ENCODE data around the gene SYT1. TPM values are rescaled to one million over a fixed set of nuclear protein-coding genes. Genes with fewer than 3 reads are reported as not detected.

SYT1 gene
- total RNA-seq, 1 experiment from 2014 or later = 80.9 TPM

- ChIA-PET CTCF (no interaction called here), POLR2A (ENCODE audit: low non-redundant PET) (no interaction called here)
- TF ChIP-seq EZH2 (IDR thresholded peaks at IDR 0.05; ENCODE audit: borderline replicate concordance, low read depth, low read length, poor library complexity, severe bottlenecking) = no peak
- TF ChIP-seq, protein P1, sequence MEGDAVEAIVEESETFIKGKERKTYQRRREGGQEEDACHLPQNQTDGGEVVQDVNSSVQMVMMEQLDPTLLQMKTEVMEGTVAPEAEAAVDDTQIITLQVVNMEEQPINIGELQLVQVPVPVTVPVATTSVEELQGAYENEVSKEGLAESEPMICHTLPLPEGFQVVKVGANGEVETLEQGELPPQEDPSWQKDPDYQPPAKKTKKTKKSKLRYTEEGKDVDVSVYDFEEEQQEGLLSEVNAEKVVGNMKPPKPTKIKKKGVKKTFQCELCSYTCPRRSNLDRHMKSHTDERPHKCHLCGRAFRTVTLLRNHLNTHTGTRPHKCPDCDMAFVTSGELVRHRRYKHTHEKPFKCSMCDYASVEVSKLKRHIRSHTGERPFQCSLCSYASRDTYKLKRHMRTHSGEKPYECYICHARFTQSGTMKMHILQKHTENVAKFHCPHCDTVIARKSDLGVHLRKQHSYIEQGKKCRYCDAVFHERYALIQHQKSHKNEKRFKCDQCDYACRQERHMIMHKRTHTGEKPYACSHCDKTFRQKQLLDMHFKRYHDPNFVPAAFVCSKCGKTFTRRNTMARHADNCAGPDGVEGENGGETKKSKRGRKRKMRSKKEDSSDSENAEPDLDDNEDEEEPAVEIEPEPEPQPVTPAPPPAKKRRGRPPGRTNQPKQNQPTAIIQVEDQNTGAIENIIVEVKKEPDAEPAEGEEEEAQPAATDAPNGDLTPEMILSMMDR (conservative IDR thresholded peaks at IDR 0.05; ENCODE audit: low read depth, low read length) = no peak
Observed at GRCh38 chr12:79393842-79394241, 529.3 kb downstream of the SYT1 start.

DNA sequence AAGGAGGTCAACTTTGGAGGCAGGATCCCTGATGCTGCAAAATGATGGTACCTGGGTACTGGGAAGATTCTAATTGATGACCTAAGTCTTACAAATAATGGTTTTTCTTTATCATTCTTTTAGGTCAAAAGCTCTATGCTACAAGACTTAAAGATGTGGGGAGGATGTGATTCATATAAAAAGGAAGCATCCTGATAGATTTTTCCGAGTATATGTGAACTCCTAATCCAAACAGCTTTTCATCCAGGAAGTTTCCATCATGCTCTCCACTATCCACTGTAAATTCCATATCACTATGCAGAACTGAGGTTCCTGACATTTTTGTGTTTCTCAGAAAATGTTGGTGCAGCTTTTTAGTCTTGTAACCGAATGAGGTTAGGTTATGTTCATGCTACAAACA, 533.0 kb downstream of the SYT1 start:
- Histone ChIP-seq H3K27ac (ENCODE audit: low read depth, low read length, poor library complexity, severe bottlenecking) (no peak overlapping the region), H3K27me3 (replicated peaks; ENCODE audit: insufficient read depth, low read depth, low read length, poor library complexity) (no peaks in the 10 kb centered on the region), H3K4me1 (ENCODE audit: insufficient read depth, low read length, poor library complexity, severe bottlenecking) (peaks cover 26% of the 10 kb centered on the region), H3K9me3 (ENCODE audit: low read depth, low read length, poor library complexity, severe bottlenecking) (no peaks in the 10 kb centered on the region), H3K36me3 (ENCODE audit: insufficient read depth, low read length, poor library complexity, severe bottlenecking) (no peaks in the 10 kb centered on the region), H3K4me3 (ENCODE audit: low read depth, low read length, poor library complexity, severe bottlenecking) (no peak overlapping the region)
- intact Hi-C loops (cut with micrococcal nuclease; ENCODE audit: unreplicated experiment) = no loop called here
- ChIA-PET POLR2A (ENCODE audit: low non-redundant PET) (no interaction called here), CTCF (interaction anchor here (0.6 kb wide), 1 partner anchor 163 kb away, joined by 3 read pairs; no protein-coding TSS in a partner anchor)
- no peak for TF ChIP-seq EZH2 (IDR thresholded peaks at IDR 0.05; ENCODE audit: borderline replicate concordance, low read depth, low read length, poor library complexity, severe bottlenecking)
- TF ChIP-seq, protein P1 (conservative IDR thresholded peaks at IDR 0.05; ENCODE audit: low read depth, low read length) = no peak
- BruUV-seq (replicated peaks) = no TSS peak
- DNase-seq (ENCODE audit: low spot score) = no peak

More at GRCh38 chr12:79393842-79394241, 529.3 kb downstream of the SYT1 start:
- Histone ChIP-seq H3K36me3 (ENCODE audit: insufficient read depth, low read length, poor library complexity, severe bottlenecking) (no peaks in the 10 kb centered on the region), H3K4me1 (ENCODE audit: insufficient read depth, low read length, poor library complexity, severe bottlenecking) (peaks cover 5% of the 10 kb centered on the region), H3K27ac (ENCODE audit: low read depth, low read length, poor library complexity, severe bottlenecking) (no peak overlapping the region), H3K4me3 (ENCODE audit: low read depth, low read length, poor library complexity, severe bottlenecking) (no peak overlapping the region), H3K9me3 (ENCODE audit: low read depth, low read length, poor library complexity, severe bottlenecking) (no peaks in the 10 kb centered on the region), H3K27me3 (replicated peaks; ENCODE audit: insufficient read depth, low read depth, low read length, poor library complexity) (no peaks in the 10 kb centered on the region)
- DNase-seq (ENCODE audit: low spot score) = no peak
- intact Hi-C loops (cut with micrococcal nuclease; ENCODE audit: unreplicated experiment) = no loop called here
- BruUV-seq (replicated peaks) = no TSS peak

DNA sequence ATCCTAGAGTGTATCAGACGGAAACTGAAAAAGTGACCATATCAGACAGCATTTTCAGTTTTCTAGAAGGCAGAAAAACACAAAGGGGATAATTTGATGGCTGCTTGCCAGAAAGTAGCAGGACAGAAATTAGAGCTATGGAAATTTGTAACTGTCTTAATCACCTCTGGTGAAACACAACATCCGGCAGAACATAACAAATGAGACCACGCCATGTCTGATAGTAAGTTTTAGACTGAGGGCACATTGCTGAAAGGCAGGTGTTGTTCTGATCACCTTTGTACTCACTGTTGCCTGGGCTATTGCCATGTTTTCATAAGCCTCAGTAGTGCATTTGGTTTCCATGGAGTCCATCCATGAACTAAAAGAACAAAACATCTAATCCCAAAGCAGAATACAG, 535.9 kb downstream of the SYT1 start:
- H3K27me3 ChIP-seq (replicated peaks; ENCODE audit: insufficient read depth, low read depth, low read length, poor library complexity) = no peaks in the 10 kb centered on the region
- TF ChIP-seq EZH2 (IDR thresholded peaks at IDR 0.05; ENCODE audit: borderline replicate concordance, low read depth, low read length, poor library complexity, severe bottlenecking) = no peak
- TF ChIP-seq, protein P1 (conservative IDR thresholded peaks at IDR 0.05; ENCODE audit: low read depth, low read length) = no peak
- no peak overlapping the region for H3K27ac ChIP-seq (ENCODE audit: low read depth, low read length, poor library complexity, severe bottlenecking)
- H3K36me3 ChIP-seq (ENCODE audit: insufficient read depth, low read length, poor library complexity, severe bottlenecking) = no peaks in the 10 kb centered on the region
- intact Hi-C loops (cut with micrococcal nuclease; ENCODE audit: unreplicated experiment) = no loop called here
- H3K9me3 ChIP-seq (ENCODE audit: low read depth, low read length, poor library complexity, severe bottlenecking) = no peaks in the 10 kb centered on the region
- no peak for DNase-seq (ENCODE audit: low spot score)
- H3K4me1 ChIP-seq (ENCODE audit: insufficient read depth, low read length, poor library complexity, severe bottlenecking) = peaks cover 26% of the 10 kb centered on the region
- H3K4me3 ChIP-seq (ENCODE audit: low read depth, low read length, poor library complexity, severe bottlenecking) = no peak overlapping the region
- ChIA-PET CTCF (no interaction called here), POLR2A (ENCODE audit: low non-redundant PET) (no interaction called here)
- no TSS peak for BruUV-seq (replicated peaks)

Measured in A673 (cell line).